Dedifferentiated amniotic fluid mesenchymal stem cell (primary cell): Measurements from ENCODE around the gene MSANTD1.

Experiments used
- DNase-seq: peaks from one replicate; pipeline ENCODE4 v3.0.0-alpha.2; 2016; ENCODE audit errors: extremely low spot score

MSANTD1 gene

GRCh38 chr4:3232871-3233271 is 16.1 kb upstream of the MSANTD1 start:
- DNase-seq = no peak

GRCh38 chr4:3233391-3234071 is 15.4 kb upstream of the MSANTD1 start:
- no peak for DNase-seq

- no peak for DNase-seq
These were observed 14.6 kb upstream of the MSANTD1 start for GRCh38 chr4:3234171-3235029.

- DNase-seq = no peak
These were observed 14.0 kb upstream of the MSANTD1 start for GRCh38 chr4:3235030-3235345.

- DNase-seq = no peak
These were observed 13.4 kb upstream of the MSANTD1 start for GRCh38 chr4:3235581-3235980.

- DNase-seq = no peak
These were observed 12.6 kb upstream of the MSANTD1 start for GRCh38 chr4:3236326-3236878.

GRCh38 chr4:3237266-3237665 is 11.7 kb upstream of the MSANTD1 start:
- DNase-seq = no peak

GRCh38 chr4:3237712-3238560 is 11.0 kb upstream of the MSANTD1 start:
- DNase-seq = no peak

GRCh38 chr4:3238721-3239120 is 10.2 kb upstream of the MSANTD1 start:
- DNase-seq = no peak

- no peak for DNase-seq
These were observed 9.7 kb upstream of the MSANTD1 start for GRCh38 chr4:3239303-3239702.

GRCh38 chr4:3239998-3240920 is 8.7 kb upstream of the MSANTD1 start:
- DNase-seq = no peak

- no peak for DNase-seq
These were observed 7.9 kb upstream of the MSANTD1 start for GRCh38 chr4:3240936-3241522.

GRCh38 chr4:3241898-3242524 is 6.9 kb upstream of the MSANTD1 start:
- peak; percentile 62 for DNase-seq

- no peak for DNase-seq
These were observed 5.7 kb upstream of the MSANTD1 start for GRCh38 chr4:3243136-3243780.

- DNase-seq = no peak
These were observed 5.0 kb upstream of the MSANTD1 start for GRCh38 chr4:3244002-3244401.

GRCh38 chr4:3244747-3245146 is 4.2 kb upstream of the MSANTD1 start:
- DNase-seq = no peak

GRCh38 chr4:3245676-3246075 is 3.3 kb upstream of the MSANTD1 start:
- no peak for DNase-seq

- no peak for DNase-seq
These were observed 2.2 kb upstream of the MSANTD1 start for GRCh38 chr4:3246458-3247398.
